Esophagus muscularis mucosa (tissue), 3 donors: Measurements from ENCODE around the gene CCDC14.
"Not testable (repeated sequence)": the region's sequence is repeated elsewhere in the genome, so short reads cannot be mapped to it uniquely, and the experiment has no call there.

ENCODE experiments used
- CTCF ChIP-seq, 3 experiments: fragments of 200-600 bp in 2 of 3; fragments of 450-650 bp in 1 of 3; sonication (generic) in 2 of 3; IDR thresholded peaks; one replicate each; pipeline ENCODE4 v1.5.1; 2017 to 2019; ENCODE audit warnings: antibody characterized with exemption in 3 of 3, mild to moderate bottlenecking in 2 of 3, moderate library complexity in 1 of 3
- EP300 ChIP-seq: sonication (generic); formaldehyde crosslinking; IDR thresholded peaks from one replicate; pipeline ENCODE4 v1.6.1; 2017; ENCODE audit warnings: antibody characterized with exemption

GRCh38 chr3:123967260-123967659, 6.2 kb upstream of the CCDC14 start:
- not testable (repeated sequence) for TF ChIP-seq EP300; CTCF (IDR thresholded peaks at IDR 0.05)
